T follicular helper cell (primary cell): ENCODE measurements around the gene TOP3A.

Experiments
- DNase-seq: peaks from one replicate; pipeline ENCODE4 v3.0.0-alpha.2; 2020; ENCODE audit warnings: low read depth

Gene TOP3A

GRCh38 chr17:18277076-18277475, 37.7 kb downstream of the TOP3A start:
- DNase-seq: no peak

GRCh38 chr17:18270046-18270931, 44.5 kb downstream of the TOP3A start:
- no peak for DNase-seq

GRCh38 chr17:18267927-18268711, 46.7 kb downstream of the TOP3A start:
- no peak for DNase-seq

GRCh38 chr17:18267366-18267765, 47.4 kb downstream of the TOP3A start:
- DNase-seq: no peak

- no peak for DNase-seq
Observed at GRCh38 chr17:18263885-18264682, 50.7 kb downstream of the TOP3A start.

- DNase-seq: no peak
Observed at GRCh38 chr17:18262641-18263040, 52.2 kb downstream of the TOP3A start.

GRCh38 chr17:18262111-18262510, 52.7 kb downstream of the TOP3A start:
- DNase-seq: no peak

- no peak for DNase-seq
Observed at GRCh38 chr17:18261659-18262058, 53.1 kb downstream of the TOP3A start.

GRCh38 chr17:18261146-18261515, 53.7 kb downstream of the TOP3A start:
- no peak for DNase-seq

- DNase-seq: peak; percentile 90
Observed at GRCh38 chr17:18260332-18261145, 54.3 kb downstream of the TOP3A start, which contains the start of gene MIEF2. TSS of gene MIEF2 (plus strand) at chr17:18260662. CDS start at chr17:18262721, 2,059 bp downstream.

- no peak for DNase-seq
Observed at GRCh38 chr17:18259621-18260331, 55.0 kb downstream of the TOP3A start.

- peak; percentile 40 for DNase-seq
Observed at GRCh38 chr17:18258356-18259038, 56.3 kb downstream of the TOP3A start, which contains the start of gene FLII. TSS of gene FLII (minus strand) at chr17:18258738. CDS start at chr17:18258690, 48 bp downstream.

GRCh38 chr17:18257982-18258355, 56.8 kb downstream of the TOP3A start:
- peak; percentile 9 for DNase-seq

- DNase-seq: no peak
Observed at GRCh38 chr17:18257268-18257981, 57.4 kb downstream of the TOP3A start.

- no peak for DNase-seq
Observed at GRCh38 chr17:18256776-18257175, 58.0 kb downstream of the TOP3A start.

- DNase-seq: no peak
Observed at GRCh38 chr17:18256351-18256750, 58.4 kb downstream of the TOP3A start.

- no peak for DNase-seq
Observed at GRCh38 chr17:18254888-18255649, 59.7 kb downstream of the TOP3A start.
